ENCODE results near the gene DUSP3. TPM values are rescaled to one million over a fixed set of nuclear protein-coding genes. Genes with fewer than 3 reads are reported as not detected.
A peak's percentile ranks its signal among the peaks of the same experiment; 100 is the strongest.

DUSP3 gene
- total RNA-seq, 1 donor = 78.6 TPM

DNA sequence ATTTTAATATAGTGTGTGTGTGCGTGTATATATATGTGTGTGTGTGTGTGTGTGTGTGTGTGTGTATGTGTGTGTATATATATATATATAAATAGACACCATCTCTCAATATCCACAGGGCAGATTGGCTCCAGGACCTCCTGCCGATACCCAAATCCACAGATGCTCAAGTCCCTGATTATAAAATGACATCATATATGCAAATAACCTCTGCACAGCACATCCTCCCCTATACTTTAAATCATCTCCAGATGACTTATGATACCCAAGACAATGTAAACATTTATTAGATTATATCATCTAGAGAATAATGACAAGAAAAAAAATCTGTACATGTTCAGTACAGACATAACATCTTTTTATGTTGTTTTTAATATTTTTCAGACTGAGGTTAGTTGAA, 7.8 kb downstream of the DUSP3 start:
- no peak for DNase-seq (ENCODE audit: low read depth in 2 of 3, low spot score in 2 of 3)

DNA sequence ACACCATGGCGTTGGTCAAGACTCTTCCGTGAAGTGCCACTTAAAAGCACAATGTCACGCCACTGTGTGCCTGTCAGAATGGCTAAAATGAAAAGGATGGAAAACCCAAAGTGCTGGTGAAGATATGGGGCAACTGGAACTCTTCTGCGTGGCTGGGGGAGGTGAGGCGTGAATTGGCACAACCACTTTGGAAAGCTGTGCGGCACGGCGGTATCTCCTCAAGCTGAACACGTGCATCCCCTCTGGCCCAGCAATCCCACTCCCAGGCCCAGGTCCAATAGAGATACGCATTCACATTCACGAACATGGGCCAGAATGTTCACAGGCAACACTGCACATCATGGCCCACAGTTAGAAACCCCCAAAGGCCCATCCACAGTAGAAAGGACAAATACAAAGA, 8.9 kb downstream of the DUSP3 start:
- DNase-seq (ENCODE audit: low read depth in 2 of 3, low spot score in 2 of 3) = no peak

DNA sequence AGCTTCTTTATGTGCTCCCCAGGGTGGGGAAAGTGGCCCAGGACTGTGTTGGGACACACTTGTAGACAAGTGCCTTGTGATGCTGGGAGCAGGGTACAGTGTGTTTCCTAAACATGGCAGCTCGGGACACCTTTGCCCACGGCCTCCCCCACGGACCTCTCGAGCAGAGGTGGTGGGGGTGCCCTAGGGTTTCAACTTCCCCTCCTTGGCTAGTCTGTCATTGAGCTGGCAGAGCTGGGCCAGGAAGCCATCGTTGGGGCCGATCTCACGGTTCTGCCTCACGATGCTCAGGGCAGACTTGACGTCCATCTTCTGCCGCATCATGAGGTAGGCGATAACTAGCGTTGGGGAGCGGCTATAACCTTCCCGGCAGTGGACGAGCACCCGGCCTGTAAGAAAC, 9.4 kb downstream of the DUSP3 start:
- DNase-seq (ENCODE audit: low read depth in 2 of 3, low spot score in 2 of 3) = no peak

DNA sequence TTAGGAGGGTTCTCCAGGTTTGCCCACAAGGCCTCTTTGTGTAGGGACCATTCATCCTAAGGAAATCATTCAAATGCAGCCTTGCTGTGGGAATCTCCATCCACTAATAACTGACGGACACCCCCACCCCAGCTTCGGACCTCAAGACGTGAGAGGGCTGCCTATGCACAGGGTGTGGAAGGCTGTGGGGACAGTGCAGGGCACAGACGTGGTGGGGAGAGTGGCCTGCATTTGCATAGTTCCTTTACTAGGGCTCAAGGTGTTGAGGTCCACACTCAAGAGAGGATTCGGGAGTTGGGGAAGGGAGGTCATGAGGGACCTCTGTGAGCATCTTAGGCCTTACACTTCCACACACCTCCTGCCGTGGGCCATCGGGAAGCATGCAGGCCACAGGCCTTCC, 9.8 kb downstream of the DUSP3 start:
- no peak for DNase-seq (ENCODE audit: low read depth in 2 of 3, low spot score in 2 of 3)

DNA sequence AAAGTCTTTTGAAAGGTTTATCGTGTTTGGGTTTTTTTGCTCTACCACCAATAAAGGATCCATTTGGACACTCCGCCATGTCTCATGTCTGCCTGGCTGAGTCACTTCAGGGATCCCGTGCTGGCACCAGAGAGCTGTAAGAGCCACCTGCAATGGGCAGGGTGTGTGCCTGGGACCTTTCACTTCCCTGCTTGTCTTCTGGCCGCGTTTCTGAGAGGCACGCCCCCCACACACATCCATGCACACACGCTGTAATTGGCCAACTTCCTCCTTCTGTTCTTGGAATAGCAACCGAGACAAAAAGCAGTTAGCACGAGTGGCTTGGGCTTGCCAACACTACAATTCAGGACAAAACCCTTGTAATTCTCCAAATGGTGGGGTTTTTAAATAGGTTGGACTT, 10.4 kb downstream of the DUSP3 start:
- DNase-seq (ENCODE audit: low read depth in 2 of 3, low spot score in 2 of 3) = peak in 2 of 3 donors; percentile 51 to 65

DNA sequence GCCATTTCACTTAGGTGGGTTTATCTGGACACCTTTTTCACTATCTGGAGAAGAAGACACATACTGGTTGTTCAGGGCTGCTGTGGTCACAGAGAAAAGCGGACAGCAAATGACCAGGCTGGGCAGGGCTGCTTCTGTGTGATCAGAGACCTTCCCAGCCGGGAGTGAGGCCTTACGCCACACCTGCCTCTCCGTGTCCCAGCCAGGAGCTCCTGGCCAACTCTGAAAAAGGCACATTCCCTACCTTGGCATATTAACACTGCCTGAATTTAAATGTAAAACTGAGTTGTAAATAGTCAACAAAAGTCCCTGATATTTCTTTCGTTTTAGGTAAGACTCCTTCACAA, 11.1 kb downstream of the DUSP3 start:
- no peak for DNase-seq (ENCODE audit: low read depth in 2 of 3, low spot score in 2 of 3)

DNA sequence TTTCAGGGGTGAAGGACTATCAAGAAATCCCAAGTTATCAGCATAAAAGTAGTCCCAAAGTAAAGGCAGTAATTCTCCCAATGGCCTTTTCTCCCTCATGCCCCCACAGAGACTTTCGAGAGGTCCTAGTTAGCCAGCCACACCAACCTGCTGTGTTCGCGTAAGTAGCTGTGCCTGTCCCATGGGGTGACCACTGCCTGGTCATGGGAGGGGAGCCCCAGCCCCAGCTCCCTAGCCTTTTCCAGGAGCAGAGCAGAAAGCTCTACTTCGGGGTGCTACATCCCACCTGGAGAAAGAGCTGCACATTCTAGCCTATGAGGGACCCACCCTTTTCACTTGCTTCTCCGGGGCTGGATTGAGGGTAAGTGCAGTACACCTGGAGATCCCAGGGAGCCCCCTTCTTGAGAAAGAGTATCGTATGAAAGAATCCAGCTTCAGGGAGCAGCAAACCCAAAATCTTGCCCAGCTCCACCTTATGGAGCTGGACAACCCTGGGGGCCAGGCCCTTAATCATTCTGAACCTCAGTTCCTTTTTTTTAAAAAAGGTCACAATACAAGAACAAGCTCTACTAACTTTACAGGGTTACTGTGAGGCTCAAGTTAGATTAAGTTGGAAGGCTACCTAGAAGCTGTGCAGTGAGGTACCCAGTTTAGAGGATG, 11.6 kb downstream of the DUSP3 start:
- DNase-seq (ENCODE audit: low read depth in 2 of 3, low spot score in 2 of 3) = no peak

DNA sequence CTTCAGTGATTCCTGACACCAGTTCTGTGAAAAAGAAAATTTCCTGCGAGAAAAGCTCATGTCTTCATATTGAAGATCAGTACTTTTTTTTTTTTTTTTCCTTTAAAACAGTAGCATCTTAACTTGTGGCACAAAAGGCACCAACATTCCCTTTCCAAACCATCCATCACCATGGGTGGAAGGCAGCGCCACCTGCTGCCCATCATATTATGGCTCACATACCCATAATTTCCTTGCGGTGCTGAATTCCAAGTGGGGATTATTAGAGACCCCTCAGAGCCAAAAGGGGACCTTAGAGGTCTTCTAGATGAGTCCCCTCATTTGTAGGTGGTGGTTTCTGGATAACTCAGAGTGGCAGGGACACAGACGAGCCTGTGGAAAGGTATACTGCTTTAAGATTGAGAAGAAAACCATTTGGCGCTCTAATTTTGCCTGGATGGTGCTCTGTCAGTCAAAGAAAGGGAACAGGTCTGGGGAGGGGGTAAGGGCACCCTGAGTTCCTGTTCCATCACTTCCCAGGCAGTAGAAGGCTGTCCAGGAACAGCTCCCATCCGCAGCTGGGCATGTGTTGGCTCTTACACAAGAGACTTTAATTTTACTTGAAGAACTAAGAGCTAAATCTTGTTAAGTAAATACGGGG, 12.2 kb downstream of the DUSP3 start:
- peak in 2 of 3 donors; percentile 33 to 51 for DNase-seq (ENCODE audit: low read depth in 2 of 3, low spot score in 2 of 3)

DNA sequence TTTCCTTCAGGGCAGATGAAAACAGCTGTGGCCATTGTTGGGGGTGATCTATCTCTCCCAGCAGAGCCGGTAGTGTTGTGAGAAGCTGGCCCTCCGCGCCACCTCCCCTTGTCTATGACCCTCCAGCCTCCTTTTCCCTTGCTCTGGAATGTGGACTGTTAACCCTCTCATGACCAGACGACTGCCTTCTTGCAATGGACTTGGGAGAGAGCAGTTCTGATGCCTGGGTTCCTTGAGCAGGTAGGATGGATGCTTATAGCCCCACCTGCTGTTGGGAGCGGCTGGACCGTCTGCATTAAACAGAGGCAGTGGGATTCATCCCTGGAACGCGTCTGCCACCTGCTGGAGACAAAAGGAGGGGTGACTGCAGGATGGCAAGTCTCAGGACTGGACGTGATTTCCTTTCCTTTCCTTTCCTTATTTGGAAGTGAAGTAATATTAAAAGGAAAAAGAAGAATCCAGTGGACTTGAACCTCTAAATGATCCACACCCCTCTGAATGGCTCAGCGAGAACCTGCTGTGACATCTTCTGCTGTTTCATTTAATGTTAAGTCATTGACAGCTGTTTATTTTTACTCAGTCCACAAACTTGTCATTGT, 18.4 kb downstream of the DUSP3 start:
- DNase-seq (ENCODE audit: low read depth in 2 of 3, low spot score in 2 of 3) = peak; percentile 66 to 93 (median 88)

DNA sequence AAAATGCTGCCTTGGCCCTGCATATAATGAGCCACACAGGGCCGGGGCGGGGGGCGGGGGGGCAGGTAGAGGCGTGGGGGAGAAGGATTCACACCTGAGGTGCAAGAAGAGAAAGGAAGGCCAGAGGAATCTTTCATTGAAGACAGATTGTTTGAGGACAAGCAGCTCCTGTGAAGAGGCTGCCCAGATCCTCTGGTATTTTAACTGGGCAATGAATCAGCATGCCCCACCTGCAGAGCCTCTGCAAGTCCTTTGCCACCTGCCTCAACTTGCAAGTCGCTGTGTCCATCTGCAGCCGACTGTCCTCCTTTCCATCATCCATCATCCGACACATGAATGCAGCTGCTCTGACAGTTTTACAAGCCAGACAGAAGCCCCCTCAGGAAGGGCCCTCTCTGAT, 18.9 kb downstream of the DUSP3 start:
- no peak for DNase-seq (ENCODE audit: low read depth in 2 of 3, low spot score in 2 of 3)

DNA sequence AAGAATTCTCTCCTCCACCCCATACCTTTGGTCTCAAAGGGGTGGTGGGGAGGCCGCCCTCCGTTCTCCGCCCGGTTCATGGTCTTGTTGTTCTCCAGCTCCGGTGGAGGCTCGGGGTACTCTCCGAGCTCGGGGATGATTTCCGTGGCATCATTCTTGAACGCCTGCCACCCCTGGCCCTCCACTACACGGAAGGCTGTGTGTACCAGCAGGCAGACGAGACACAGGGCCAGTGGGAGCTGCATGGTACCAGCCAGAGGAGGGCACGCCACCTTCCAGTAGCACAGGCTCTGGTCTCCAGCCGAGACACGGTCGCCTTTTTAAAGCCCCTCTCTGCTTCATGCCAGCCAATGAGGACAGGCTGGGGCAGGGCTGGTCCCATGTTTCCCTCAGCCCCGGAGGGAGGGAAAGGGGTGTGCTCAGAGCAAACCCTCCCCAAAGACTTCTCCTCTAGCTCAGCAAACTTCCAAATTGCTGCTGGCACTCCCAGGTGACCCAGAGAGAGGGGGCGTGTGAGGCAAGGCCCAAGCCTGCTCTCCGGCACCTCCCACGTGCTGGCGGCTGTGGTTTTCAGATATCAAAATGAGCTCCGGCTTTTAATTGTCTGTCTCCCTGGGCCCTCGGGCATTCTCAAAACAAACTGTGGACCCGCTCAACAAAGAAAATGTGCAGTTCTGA, 20.1 kb downstream of the DUSP3 start, which contains the start of gene SOST:
SOST (minus strand) TSS at position 295 of the 678 bp plus-strand sequence; CDS start at position 245, 50 bp downstream.
- DNase-seq (ENCODE audit: low read depth in 2 of 3, low spot score in 2 of 3) = no peak

DNA sequence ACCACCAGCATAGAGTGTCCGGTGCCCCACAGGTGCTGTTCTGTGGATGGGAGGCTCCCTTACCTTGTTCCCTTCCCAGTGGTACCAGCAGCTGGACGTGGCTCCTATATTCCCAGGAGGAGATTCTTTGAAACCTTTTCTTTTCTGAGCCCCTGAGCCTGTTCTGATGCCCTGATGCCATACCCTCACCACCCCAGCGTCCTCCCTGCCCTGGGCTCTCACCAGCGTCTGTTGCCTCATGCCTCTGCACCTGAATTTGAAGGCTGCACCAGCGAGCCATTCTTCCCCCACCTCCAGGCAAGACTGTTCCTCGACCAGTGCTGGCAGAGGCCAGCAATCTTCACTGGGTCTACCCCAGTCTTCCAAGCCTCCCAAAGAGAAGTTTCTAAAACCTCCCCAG, 20.7 kb downstream of the DUSP3 start:
- DNase-seq (ENCODE audit: low read depth in 2 of 3, low spot score in 2 of 3) = no peak

DNA sequence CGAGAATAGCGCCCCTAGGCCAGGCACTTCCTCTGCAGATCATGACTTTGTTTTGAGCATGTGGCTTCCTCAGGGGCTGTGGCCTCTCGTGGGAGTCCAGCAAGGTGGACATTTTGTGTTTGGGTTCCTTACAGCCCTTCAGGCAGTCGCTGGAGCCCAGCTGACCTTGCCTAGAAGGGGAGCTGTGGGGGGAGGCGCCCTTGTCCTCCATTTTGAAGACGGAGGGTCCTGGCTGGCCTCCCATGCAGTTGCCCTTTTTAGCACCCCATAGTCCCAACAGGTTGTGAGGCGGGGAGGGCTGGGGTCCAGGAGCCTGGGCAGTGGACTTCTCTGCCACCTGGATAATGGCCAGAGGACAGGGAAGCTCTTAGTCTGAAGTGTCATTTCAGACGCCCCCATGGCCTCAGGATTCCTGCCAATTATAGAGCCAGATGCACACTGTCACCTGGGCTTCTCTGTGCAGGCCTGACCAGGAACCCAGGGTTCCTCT, 21.6 kb downstream of the DUSP3 start:
- DNase-seq (ENCODE audit: low read depth in 2 of 3, low spot score in 2 of 3) = no peak

DNA sequence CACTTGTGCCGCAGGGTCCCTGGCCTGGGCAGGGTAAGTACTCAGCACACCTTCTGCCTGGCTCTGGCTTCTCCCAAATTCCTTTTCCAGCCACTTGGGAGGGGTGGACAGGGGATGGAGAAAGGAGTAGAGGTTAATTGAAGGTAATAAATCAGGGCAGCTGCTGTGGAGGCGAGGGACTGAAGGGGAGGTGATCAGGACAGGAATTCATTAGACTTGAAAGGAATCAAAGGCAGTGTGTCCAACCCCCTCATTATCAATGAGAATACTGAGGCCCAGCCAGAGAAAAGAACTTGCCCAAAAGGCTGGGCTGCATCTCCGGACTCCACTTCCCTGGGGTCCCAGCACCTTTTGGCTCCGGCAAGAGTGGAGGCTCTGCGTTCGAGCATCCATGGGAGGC, 22.6 kb downstream of the DUSP3 start:
- no peak for DNase-seq (ENCODE audit: low read depth in 2 of 3, low spot score in 2 of 3)

DNA sequence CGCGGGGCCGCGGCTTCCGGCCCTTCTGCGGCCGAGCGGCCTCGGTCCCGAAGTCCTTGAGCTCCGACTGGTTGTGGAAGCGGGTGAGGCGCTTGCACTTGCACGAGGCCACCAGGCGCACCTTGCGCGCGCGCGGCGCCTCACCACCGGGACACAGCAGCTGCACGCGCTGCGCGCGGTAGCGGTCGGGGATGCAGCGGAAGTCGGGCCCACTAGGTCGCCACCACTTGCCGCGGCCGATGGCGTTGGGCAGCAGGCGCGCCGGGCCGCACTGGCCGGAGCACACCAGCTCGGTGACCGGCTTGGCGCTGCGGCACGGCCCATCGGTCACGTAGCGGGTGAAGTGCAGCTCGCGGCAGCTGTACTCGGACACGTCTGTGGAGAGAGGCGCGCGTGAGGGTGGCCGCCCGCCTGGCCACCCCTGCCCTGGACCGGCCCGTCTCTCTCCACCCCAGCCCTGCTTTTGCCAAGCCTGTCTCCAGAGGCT, 23.3 kb downstream of the DUSP3 start:
- DNase-seq (ENCODE audit: low read depth in 2 of 3, low spot score in 2 of 3) = peak in 2 of 3 donors; percentile 55 to 60

DNA sequence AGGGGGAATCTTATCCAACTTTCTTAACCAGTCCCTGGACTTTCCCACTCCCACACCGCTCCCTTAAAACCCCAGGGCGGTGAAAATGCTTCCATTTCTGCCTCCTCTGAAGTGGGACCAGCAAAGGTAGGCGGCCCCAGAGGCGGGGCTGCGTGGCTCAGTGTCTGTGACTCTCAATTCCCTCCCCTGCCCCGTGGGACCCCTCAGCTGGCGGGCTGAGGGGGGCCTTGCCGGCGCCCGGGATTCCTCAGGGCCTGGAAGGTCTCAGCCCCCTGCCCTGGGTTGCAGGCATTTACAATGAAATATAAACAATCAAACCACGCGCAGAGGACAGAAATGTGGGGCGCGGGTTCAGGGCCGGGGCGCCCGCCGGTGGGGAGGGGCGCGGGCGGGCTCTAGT, 23.8 kb downstream of the DUSP3 start:
- no peak for DNase-seq (ENCODE audit: low read depth in 2 of 3, low spot score in 2 of 3)

DNA sequence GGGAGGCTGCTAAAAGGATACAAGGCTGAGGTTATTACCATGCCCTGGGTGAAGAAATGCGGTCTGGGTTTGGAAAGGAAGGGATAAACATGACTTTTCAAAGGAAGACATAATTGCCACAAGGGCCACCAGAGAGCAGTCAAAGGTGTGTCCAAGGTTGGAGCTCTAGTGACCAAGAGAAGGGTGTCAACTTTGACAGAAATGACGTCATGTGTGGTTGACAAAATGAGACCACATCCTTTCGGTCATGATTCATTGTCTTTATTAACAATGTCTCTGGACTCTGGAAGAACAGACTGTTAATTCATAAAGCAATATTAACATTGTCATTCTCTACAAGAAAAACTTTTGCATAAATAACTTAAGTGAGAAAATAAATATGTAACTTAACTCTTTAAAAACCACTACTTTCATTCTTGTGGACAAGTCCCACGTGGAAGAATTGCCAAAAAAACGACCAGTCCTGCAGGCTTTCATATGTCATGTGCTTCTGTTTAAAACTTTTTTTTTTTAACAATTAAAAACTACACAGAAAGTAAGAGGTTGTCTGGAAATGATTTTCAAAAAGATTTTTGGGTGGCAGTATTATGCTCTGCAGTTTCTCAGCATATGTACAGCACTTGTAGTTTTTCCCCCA, 25.2 kb downstream of the DUSP3 start:
- peak in 1 of 3 donors; percentile 36 for DNase-seq (ENCODE audit: low read depth in 2 of 3, low spot score in 2 of 3)

DNA sequence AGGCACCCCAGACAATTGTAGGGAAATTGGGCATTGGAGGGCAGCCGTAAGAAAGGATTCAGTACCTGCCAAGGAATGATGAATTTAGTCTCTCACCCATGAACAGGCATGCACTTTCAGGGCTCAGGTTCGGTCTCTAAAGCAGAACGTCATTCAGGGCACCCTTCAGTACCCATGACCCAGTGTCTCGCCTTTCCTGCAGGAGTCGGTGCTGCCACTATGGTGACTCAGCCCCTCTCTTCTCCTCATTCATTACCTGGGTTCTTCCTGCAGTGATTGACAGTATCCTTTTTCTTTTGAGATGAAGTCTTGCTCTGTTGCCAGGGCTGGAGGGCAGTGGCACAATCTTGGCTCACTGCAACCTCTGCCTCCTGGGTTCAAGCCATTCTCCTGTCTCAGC, 28.6 kb downstream of the DUSP3 start:
- DNase-seq (ENCODE audit: low read depth in 2 of 3, low spot score in 2 of 3) = no peak

DNA sequence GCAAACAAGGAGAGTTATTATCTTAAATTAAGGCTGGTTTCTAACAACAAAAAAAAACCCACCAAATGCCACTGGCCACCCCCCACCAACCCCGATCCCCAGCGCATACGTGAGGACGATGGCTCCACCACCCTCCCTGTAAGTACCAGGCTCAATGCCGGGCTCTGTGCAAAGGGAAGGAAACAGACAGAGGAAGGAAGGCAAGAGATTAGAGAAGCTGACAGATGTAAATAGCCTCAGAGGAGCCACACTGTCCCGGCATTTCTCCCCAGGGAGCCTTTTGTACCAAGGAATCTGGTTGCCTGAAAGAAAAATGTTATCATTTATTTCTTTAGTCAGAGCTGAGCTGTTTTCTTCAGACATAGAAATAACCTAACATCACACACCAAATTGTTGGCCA, 33.2 kb downstream of the DUSP3 start:
- peak in 1 of 3 donors; percentile 28 for DNase-seq (ENCODE audit: low read depth in 2 of 3, low spot score in 2 of 3)

DNA sequence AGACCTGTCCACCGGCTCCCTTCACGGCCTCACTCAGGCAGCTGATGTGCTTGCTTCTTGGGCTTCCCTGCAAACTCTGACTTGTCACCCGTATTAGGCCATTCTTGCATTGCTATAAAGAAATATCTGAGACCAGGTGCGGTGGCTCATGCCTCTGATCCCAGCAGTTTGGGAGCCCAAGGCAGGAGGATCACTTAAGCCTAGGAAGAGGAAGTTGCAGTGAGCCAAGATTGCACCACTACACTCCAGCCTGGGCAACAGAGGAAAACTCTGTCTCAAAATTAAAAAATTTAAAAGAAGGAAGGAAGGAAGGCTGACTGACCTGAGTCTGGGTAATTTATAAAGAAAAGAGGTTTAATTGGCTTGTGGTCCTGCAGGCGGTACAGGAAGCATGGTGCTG, 37.1 kb downstream of the DUSP3 start:
- no peak for DNase-seq (ENCODE audit: low read depth in 2 of 3, low spot score in 2 of 3)

DNA sequence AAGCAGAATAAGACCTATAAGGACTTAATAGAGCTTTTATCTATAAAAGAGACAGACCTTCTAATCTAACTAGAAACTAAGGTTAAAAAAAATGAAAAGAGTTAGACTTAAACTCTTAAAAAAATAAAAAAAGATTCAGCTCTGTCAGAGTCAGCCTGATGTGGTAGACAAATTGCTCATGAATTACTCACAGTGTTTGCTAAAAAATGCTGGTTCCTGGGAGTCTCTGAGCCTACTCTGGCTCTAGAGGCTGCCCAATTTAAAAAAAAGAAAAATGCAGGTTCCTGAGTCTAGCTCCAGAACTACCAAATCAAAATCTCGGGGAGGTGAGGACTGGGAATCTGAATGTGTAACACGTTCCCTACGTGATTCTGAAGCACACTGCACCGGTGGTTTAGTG, 38.2 kb downstream of the DUSP3 start:
- DNase-seq (ENCODE audit: low read depth in 2 of 3, low spot score in 2 of 3) = no peak

All from hematopoietic multipotent progenitor cell (in vitro differentiated cells).